ENCODE results near the gene GLYATL2. TPM values are rescaled to one million over a fixed set of nuclear protein-coding genes. Genes with fewer than 3 reads are reported as not detected.

The GLYATL2 gene
- total RNA-seq, 4 donors from 2014 or later: not detected

- in situ Hi-C loops (cut with MboI; ENCODE audit: low sequenced_read_pairs in 4 of 4): no loop called here
- ATAC-seq: no peak
Observed at GRCh38 chr11:58796333-58796732, 48.2 kb downstream of the GLYATL2 start.

GRCh38 chr11:58788355-58789023, 56.0 kb downstream of the GLYATL2 start:
- DNase-seq: no peak
- no peak overlapping the region for H3K4me3 ChIP-seq
- no peaks in the 10 kb centered on the region for H3K9me3 ChIP-seq
- no peaks in the 10 kb centered on the region for H3K4me1 ChIP-seq
- no peak overlapping the region for H3K27ac ChIP-seq
- in situ Hi-C loops (cut with MboI; ENCODE audit: low sequenced_read_pairs in 4 of 4) (no loop called here), intact Hi-C loops (cut with DNase I; ENCODE audit: low total_unique reads) (no loop called here)
- ATAC-seq: no peak
- no peaks in the 10 kb centered on the region for H3K27me3 ChIP-seq
- TF ChIP-seq POLR2A (IDR thresholded peaks at IDR 0.05) (no peak), CTCF (IDR thresholded peaks at IDR 0.05 in 4 of 5, conservative IDR thresholded peaks at IDR 0.05 in 1 of 5) (no peak)
- no peaks in the 10 kb centered on the region for H3K36me3 ChIP-seq

More at GRCh38 chr11:58796333-58796732, 48.2 kb downstream of the GLYATL2 start:
- Histone ChIP-seq H3K4me1 (no peaks in the 10 kb centered on the region), H3K4me3 (no peak overlapping the region), H3K36me3 (no peaks in the 10 kb centered on the region), H3K27ac (no peak overlapping the region), H3K9me3 (no peaks in the 10 kb centered on the region), H3K27me3 (no peaks in the 10 kb centered on the region)
- no peak for DNase-seq
- intact Hi-C loops (cut with DNase I; ENCODE audit: low total_unique reads): no loop called here
- TF ChIP-seq POLR2A (IDR thresholded peaks at IDR 0.05) (no peak), CTCF (IDR thresholded peaks at IDR 0.05 in 4 of 5, conservative IDR thresholded peaks at IDR 0.05 in 1 of 5) (no peak)

GRCh38 chr11:58787903-58788302, 56.6 kb downstream of the GLYATL2 start:
- no peak for ATAC-seq
- intact Hi-C loops (cut with DNase I; ENCODE audit: low total_unique reads): no loop called here

GRCh38 chr11:58786693-58787092, 57.8 kb downstream of the GLYATL2 start:
- DNase-seq: no peak
- Histone ChIP-seq H3K4me3 (no peak overlapping the region), H3K27me3 (no peaks in the 10 kb centered on the region), H3K36me3 (no peaks in the 10 kb centered on the region), H3K27ac (no peak overlapping the region), H3K4me1 (no peaks in the 10 kb centered on the region), H3K9me3 (no peaks in the 10 kb centered on the region)
- intact Hi-C loops (cut with DNase I; ENCODE audit: low total_unique reads): no loop called here
- in situ Hi-C loops (cut with MboI; ENCODE audit: low sequenced_read_pairs in 4 of 4): no loop called here
- TF ChIP-seq CTCF (IDR thresholded peaks at IDR 0.05 in 4 of 5, conservative IDR thresholded peaks at IDR 0.05 in 1 of 5) (no peak), POLR2A (IDR thresholded peaks at IDR 0.05) (no peak)
- ATAC-seq: no peak

More at GRCh38 chr11:58787903-58788302, 56.6 kb downstream of the GLYATL2 start:
- H3K4me1 ChIP-seq: no peaks in the 10 kb centered on the region
- H3K27me3 ChIP-seq: no peaks in the 10 kb centered on the region
- no peak for TF ChIP-seq POLR2A (IDR thresholded peaks at IDR 0.05)
- TF ChIP-seq CTCF (IDR thresholded peaks at IDR 0.05 in 4 of 5, conservative IDR thresholded peaks at IDR 0.05 in 1 of 5): no peak
- no peaks in the 10 kb centered on the region for H3K9me3 ChIP-seq
- H3K36me3 ChIP-seq: no peaks in the 10 kb centered on the region
- no peak overlapping the region for H3K4me3 ChIP-seq
- DNase-seq: no peak
- no peak overlapping the region for H3K27ac ChIP-seq
- in situ Hi-C loops (cut with MboI; ENCODE audit: low sequenced_read_pairs in 4 of 4): no loop called here

- in situ Hi-C loops (cut with MboI; ENCODE audit: low sequenced_read_pairs in 4 of 4): no loop called here
- H3K27ac ChIP-seq: no peak overlapping the region
- no peaks in the 10 kb centered on the region for H3K27me3 ChIP-seq
- intact Hi-C loops (cut with DNase I; ENCODE audit: low total_unique reads): no loop called here
- no peaks in the 10 kb centered on the region for H3K9me3 ChIP-seq
- no peak for ATAC-seq
- no peaks in the 10 kb centered on the region for H3K4me1 ChIP-seq
- no peak for DNase-seq
- TF ChIP-seq CTCF (IDR thresholded peaks at IDR 0.05 in 4 of 5, conservative IDR thresholded peaks at IDR 0.05 in 1 of 5) (no peak), POLR2A (IDR thresholded peaks at IDR 0.05) (no peak)
- no peaks in the 10 kb centered on the region for H3K36me3 ChIP-seq
- H3K4me3 ChIP-seq: no peak overlapping the region
Observed at GRCh38 chr11:58784995-58785394, 59.5 kb downstream of the GLYATL2 start.

Data from gastrocnemius medialis (tissue), 4 donors.